NB4 (cell line): ENCODE results near the gene CNTN6.

Experiments
- DNase-seq: peaks from one replicate; pipeline ENCODE4 v3.0.0; 2010; ENCODE audit warnings: low read depth
- H3K4me3 ChIP-seq: one replicate; pipeline ENCODE4 v1.5.1; 2011; ENCODE audit warnings: mild to moderate bottlenecking, low read depth, low read length, moderate library complexity
- MAX ChIP-seq: IDR thresholded peaks from 2 replicates; pipeline ENCODE4 v1.6.1; 2011; ENCODE audit warnings: low read depth, low read length
- MYC ChIP-seq: IDR thresholded peaks from 2 replicates; pipeline ENCODE4 v1.6.1; 2011; ENCODE audit warnings: low read depth, low read length
- POLR2A ChIP-seq: IDR thresholded peaks from 2 replicates; pipeline ENCODE4 v1.6.1; 2011; ENCODE audit warnings: mild to moderate bottlenecking; ENCODE audit not compliant: insufficient read length; ENCODE audit errors: extremely low read depth
- TF ChIP-seq, protein P1 (sequence below): IDR thresholded peaks from one replicate; pipeline ENCODE4 v1.5.1; 2012; ENCODE audit warnings: low read depth, low read length

CNTN6 gene

GRCh38 chr3:1294586-1294985 is 201.8 kb downstream of the CNTN6 start:
- DNase-seq, result no peak
- no peak overlapping the region for H3K4me3 ChIP-seq
- TF ChIP-seq POLR2A (no peak), MYC (no peak), MAX (no peak)
- TF ChIP-seq, protein P1, sequence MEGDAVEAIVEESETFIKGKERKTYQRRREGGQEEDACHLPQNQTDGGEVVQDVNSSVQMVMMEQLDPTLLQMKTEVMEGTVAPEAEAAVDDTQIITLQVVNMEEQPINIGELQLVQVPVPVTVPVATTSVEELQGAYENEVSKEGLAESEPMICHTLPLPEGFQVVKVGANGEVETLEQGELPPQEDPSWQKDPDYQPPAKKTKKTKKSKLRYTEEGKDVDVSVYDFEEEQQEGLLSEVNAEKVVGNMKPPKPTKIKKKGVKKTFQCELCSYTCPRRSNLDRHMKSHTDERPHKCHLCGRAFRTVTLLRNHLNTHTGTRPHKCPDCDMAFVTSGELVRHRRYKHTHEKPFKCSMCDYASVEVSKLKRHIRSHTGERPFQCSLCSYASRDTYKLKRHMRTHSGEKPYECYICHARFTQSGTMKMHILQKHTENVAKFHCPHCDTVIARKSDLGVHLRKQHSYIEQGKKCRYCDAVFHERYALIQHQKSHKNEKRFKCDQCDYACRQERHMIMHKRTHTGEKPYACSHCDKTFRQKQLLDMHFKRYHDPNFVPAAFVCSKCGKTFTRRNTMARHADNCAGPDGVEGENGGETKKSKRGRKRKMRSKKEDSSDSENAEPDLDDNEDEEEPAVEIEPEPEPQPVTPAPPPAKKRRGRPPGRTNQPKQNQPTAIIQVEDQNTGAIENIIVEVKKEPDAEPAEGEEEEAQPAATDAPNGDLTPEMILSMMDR, result no peak

DNA sequence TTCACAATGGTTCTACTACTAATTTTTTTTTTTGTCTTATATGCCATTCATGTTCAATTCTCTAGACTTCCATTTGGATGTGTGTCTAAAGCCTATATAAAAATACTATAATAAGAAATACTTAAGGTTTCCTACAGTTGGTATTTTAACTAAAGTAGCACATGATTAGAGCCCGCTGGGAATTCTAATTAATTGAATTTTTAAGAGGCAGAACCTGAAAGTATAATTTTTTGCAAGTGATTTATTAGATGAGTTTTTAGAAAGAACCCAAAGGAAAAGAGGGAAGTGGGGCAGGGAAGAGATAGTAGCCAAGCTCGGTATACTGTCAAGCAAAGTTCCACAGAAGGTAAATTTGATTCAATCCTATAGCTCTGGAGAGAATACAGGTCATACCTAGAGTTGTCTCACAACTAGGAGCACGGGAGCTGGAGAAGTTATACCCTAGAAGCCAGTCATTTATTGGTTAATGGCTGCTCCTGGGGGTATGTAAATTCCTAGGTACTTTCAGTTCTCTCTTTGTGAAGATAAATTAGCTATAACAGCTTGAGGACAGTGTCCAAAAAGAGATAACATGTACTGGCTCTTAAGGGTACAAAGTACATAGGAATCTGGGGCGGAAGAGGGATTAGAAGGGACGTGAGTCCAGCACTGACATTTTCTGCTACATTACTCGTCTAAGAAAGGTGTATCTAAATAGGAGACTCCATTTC is 225.6 kb downstream of the CNTN6 start:
- no peak overlapping the region for H3K4me3 ChIP-seq
- no peak for DNase-seq
- TF ChIP-seq POLR2A (no peak), MYC (no peak), MAX (no peak)
- TF ChIP-seq, protein P1, result no peak

DNA sequence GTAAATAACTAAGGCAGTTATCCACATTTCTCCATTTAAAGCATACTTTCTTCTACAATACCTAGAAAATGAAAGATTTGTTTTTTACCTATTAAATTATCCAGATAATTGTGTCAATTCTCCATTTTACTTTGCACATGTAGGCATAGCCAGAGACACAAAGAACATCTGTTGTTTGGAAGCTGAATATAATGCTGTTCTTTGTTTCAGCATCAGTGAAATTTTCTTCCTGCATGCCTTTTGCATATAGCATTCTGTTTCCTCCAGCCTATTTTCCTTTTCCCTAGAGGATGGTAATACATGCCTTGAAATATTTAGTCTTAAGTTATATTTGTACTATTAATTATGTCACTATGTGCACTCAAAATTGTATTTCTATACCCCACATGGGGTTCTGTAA is 233.7 kb downstream of the CNTN6 start:
- H3K4me3 ChIP-seq, result no peak overlapping the region
- TF ChIP-seq, protein P1, result no peak
- TF ChIP-seq MYC (no peak), MAX (no peak), POLR2A (no peak)
- no peak for DNase-seq

GRCh38 chr3:1330107-1330506 is 237.3 kb downstream of the CNTN6 start:
- TF ChIP-seq MAX (no peak), MYC (no peak), POLR2A (no peak)
- TF ChIP-seq, protein P1, result no peak
- no peak overlapping the region for H3K4me3 ChIP-seq
- no peak for DNase-seq

DNA sequence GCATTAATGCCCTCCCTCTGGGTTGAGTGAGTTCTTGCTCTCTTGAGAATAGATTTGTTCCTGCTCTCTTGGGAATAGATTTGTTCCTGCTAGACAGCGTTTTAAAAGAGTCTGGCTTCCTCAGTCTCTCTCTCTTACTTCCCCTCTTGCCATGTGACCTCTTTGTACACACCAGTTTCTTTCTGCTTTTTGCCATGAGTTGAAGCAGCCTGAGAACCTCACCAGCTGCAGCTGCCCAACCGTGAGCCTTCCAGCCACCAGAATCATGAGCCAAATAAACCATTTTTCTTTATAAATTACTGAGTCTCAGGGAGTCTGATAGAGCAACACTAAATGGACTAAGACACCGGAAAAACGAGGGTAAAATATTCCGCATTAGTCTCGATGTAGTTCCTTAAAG is 253.6 kb downstream of the CNTN6 start:
- no peak for DNase-seq
- TF ChIP-seq MAX (no peak), POLR2A (no peak), MYC (no peak)
- TF ChIP-seq, protein P1, result no peak

More for the DNA sequence above, 253.6 kb downstream of the CNTN6 start:
- no peak overlapping the region for H3K4me3 ChIP-seq
